ENCODE data around the gene DUSP19. TPM values are rescaled to one million over a fixed set of nuclear protein-coding genes. Genes with fewer than 3 reads are reported as not detected.

DUSP19 gene
- under 1 TPM; 0.40 to 0.55 TPM for polyA plus RNA-seq

- 0 to 2% methylated on average over 20 of the region's 20 CpGs for WGBS, 2 donors
- no peaks in the 10 kb centered on the region for H3K4me1 ChIP-seq (ENCODE audit: control insufficient read depth in 2 of 2, insufficient read depth in 2 of 2, low read length in 1 of 2)
Measured at GRCh38 chr2:183078464-183079138, at the start of gene DUSP19. DUSP19 (plus strand) TSS chr2:183078747; CDS start chr2:183078934, 187 bp downstream.

GRCh38 chr2:183029219-183029618, 49.3 kb upstream of the DUSP19 start:
- H3K27ac ChIP-seq (ENCODE audit: low read depth in 2 of 2, low read length in 1 of 2) = no peak overlapping the region
- H3K4me3 ChIP-seq (ENCODE audit: low read depth in 1 of 2, low read length in 2 of 2) = no peak overlapping the region
- H3K36me3 ChIP-seq (ENCODE audit: control insufficient read depth in 2 of 2, insufficient read depth in 2 of 2, low read length in 1 of 2) = no peaks in the 10 kb centered on the region
- H3K27me3 ChIP-seq (ENCODE audit: control insufficient read depth in 1 of 2, insufficient read depth in 2 of 2, low read length in 2 of 2) = no peaks in the 10 kb centered on the region
- H3K9me3 ChIP-seq (ENCODE audit: control insufficient read depth in 2 of 2, insufficient read depth in 1 of 2, low read depth in 1 of 2, low read length in 1 of 2) = no peaks in the 10 kb centered on the region
- WGBS, 2 donors = 92 to 96% methylated on average over 2 of the region's 2 CpGs
- peaks cover 0 to 3% of the 10 kb centered on the region in 2 donors for H3K4me1 ChIP-seq (ENCODE audit: control insufficient read depth in 2 of 2, insufficient read depth in 2 of 2, low read length in 1 of 2)

More at GRCh38 chr2:183078464-183079138, at the start of gene DUSP19:
- peak within 1 kb of the TSS; percentile 50 to 79 for H3K4me3 ChIP-seq (ENCODE audit: low read depth in 1 of 2, low read length in 2 of 2)
- no peaks in the 10 kb centered on the region for H3K9me3 ChIP-seq (ENCODE audit: control insufficient read depth in 2 of 2, insufficient read depth in 1 of 2, low read depth in 1 of 2, low read length in 1 of 2)
- H3K27me3 ChIP-seq (ENCODE audit: control insufficient read depth in 1 of 2, insufficient read depth in 2 of 2, low read length in 2 of 2) = no peaks in the 10 kb centered on the region
- H3K36me3 ChIP-seq (ENCODE audit: control insufficient read depth in 2 of 2, insufficient read depth in 2 of 2, low read length in 1 of 2) = no peaks in the 10 kb centered on the region
- H3K27ac ChIP-seq (ENCODE audit: low read depth in 2 of 2, low read length in 1 of 2) = peak within 1 kb of the TSS; percentile 81 to 87

- WGBS, 2 donors = 77 to 81% methylated on average over 4 of the region's 4 CpGs
- H3K4me1 ChIP-seq (ENCODE audit: control insufficient read depth in 2 of 2, insufficient read depth in 2 of 2, low read length in 1 of 2) = peaks cover 0 to 3% of the 10 kb centered on the region in 2 donors
Measured at GRCh38 chr2:183031911-183032794, 46.4 kb upstream of the DUSP19 start.

GRCh38 chr2:183033951-183034350, 44.6 kb upstream of the DUSP19 start:
- WGBS, 2 donors = 60 to 67% methylated on average over 1 of the region's 1 CpG
- H3K27ac ChIP-seq (ENCODE audit: low read depth in 2 of 2, low read length in 1 of 2) = no peak overlapping the region
- no peaks in the 10 kb centered on the region for H3K36me3 ChIP-seq (ENCODE audit: control insufficient read depth in 2 of 2, insufficient read depth in 2 of 2, low read length in 1 of 2)
- peaks cover 0 to 3% of the 10 kb centered on the region in 2 donors for H3K4me1 ChIP-seq (ENCODE audit: control insufficient read depth in 2 of 2, insufficient read depth in 2 of 2, low read length in 1 of 2)
- H3K4me3 ChIP-seq (ENCODE audit: low read depth in 1 of 2, low read length in 2 of 2) = no peak overlapping the region
- H3K9me3 ChIP-seq (ENCODE audit: control insufficient read depth in 2 of 2, insufficient read depth in 1 of 2, low read depth in 1 of 2, low read length in 1 of 2) = no peaks in the 10 kb centered on the region
- H3K27me3 ChIP-seq (ENCODE audit: control insufficient read depth in 1 of 2, insufficient read depth in 2 of 2, low read length in 2 of 2) = no peaks in the 10 kb centered on the region

More at GRCh38 chr2:183031911-183032794, 46.4 kb upstream of the DUSP19 start:
- Histone ChIP-seq H3K36me3 (ENCODE audit: control insufficient read depth in 2 of 2, insufficient read depth in 2 of 2, low read length in 1 of 2) (no peaks in the 10 kb centered on the region), H3K27me3 (ENCODE audit: control insufficient read depth in 1 of 2, insufficient read depth in 2 of 2, low read length in 2 of 2) (no peaks in the 10 kb centered on the region), H3K9me3 (ENCODE audit: control insufficient read depth in 2 of 2, insufficient read depth in 1 of 2, low read depth in 1 of 2, low read length in 1 of 2) (no peaks in the 10 kb centered on the region), H3K27ac (ENCODE audit: low read depth in 2 of 2, low read length in 1 of 2) (no peak overlapping the region), H3K4me3 (ENCODE audit: low read depth in 1 of 2, low read length in 2 of 2) (no peak overlapping the region)

- Histone ChIP-seq H3K27ac (ENCODE audit: low read depth in 2 of 2, low read length in 1 of 2) (no peak overlapping the region), H3K27me3 (ENCODE audit: control insufficient read depth in 1 of 2, insufficient read depth in 2 of 2, low read length in 2 of 2) (no peaks in the 10 kb centered on the region), H3K36me3 (ENCODE audit: control insufficient read depth in 2 of 2, insufficient read depth in 2 of 2, low read length in 1 of 2) (no peaks in the 10 kb centered on the region), H3K4me1 (ENCODE audit: control insufficient read depth in 2 of 2, insufficient read depth in 2 of 2, low read length in 1 of 2) (peaks cover 0 to 3% of the 10 kb centered on the region in 2 donors), H3K9me3 (ENCODE audit: control insufficient read depth in 2 of 2, insufficient read depth in 1 of 2, low read depth in 1 of 2, low read length in 1 of 2) (no peaks in the 10 kb centered on the region), H3K4me3 (ENCODE audit: low read depth in 1 of 2, low read length in 2 of 2) (no peak overlapping the region)
- WGBS, 2 donors = 95 to 97% methylated on average over 1 of the region's 1 CpG
Measured at GRCh38 chr2:183034806-183035205, 43.7 kb upstream of the DUSP19 start.

GRCh38 chr2:183035298-183035953, 43.1 kb upstream of the DUSP19 start:
- Histone ChIP-seq H3K36me3 (ENCODE audit: control insufficient read depth in 2 of 2, insufficient read depth in 2 of 2, low read length in 1 of 2) (no peaks in the 10 kb centered on the region), H3K4me3 (ENCODE audit: low read depth in 1 of 2, low read length in 2 of 2) (peak overlapping the region in 1 of 2 donors; percentile 85), H3K27ac (ENCODE audit: low read depth in 2 of 2, low read length in 1 of 2) (no peak overlapping the region), H3K27me3 (ENCODE audit: control insufficient read depth in 1 of 2, insufficient read depth in 2 of 2, low read length in 2 of 2) (no peaks in the 10 kb centered on the region), H3K4me1 (ENCODE audit: control insufficient read depth in 2 of 2, insufficient read depth in 2 of 2, low read length in 1 of 2) (peaks cover 0 to 3% of the 10 kb centered on the region in 2 donors), H3K9me3 (ENCODE audit: control insufficient read depth in 2 of 2, insufficient read depth in 1 of 2, low read depth in 1 of 2, low read length in 1 of 2) (no peaks in the 10 kb centered on the region)
- 41 to 46% methylated on average over 2 of the region's 2 CpGs for WGBS, 2 donors

GRCh38 chr2:183035954-183036669, 42.4 kb upstream of the DUSP19 start:
- Histone ChIP-seq H3K9me3 (ENCODE audit: control insufficient read depth in 2 of 2, insufficient read depth in 1 of 2, low read depth in 1 of 2, low read length in 1 of 2) (no peaks in the 10 kb centered on the region), H3K4me3 (ENCODE audit: low read depth in 1 of 2, low read length in 2 of 2) (peak overlapping the region in 1 of 2 donors; percentile 85), H3K4me1 (ENCODE audit: control insufficient read depth in 2 of 2, insufficient read depth in 2 of 2, low read length in 1 of 2) (peaks cover 0 to 3% of the 10 kb centered on the region in 2 donors), H3K36me3 (ENCODE audit: control insufficient read depth in 2 of 2, insufficient read depth in 2 of 2, low read length in 1 of 2) (no peaks in the 10 kb centered on the region), H3K27ac (ENCODE audit: low read depth in 2 of 2, low read length in 1 of 2) (no peak overlapping the region), H3K27me3 (ENCODE audit: control insufficient read depth in 1 of 2, insufficient read depth in 2 of 2, low read length in 2 of 2) (no peaks in the 10 kb centered on the region)
- 16 to 19% methylated on average over 2 of the region's 2 CpGs for WGBS, 2 donors

GRCh38 chr2:183037074-183037552, 41.4 kb upstream of the DUSP19 start:
- Histone ChIP-seq H3K36me3 (ENCODE audit: control insufficient read depth in 2 of 2, insufficient read depth in 2 of 2, low read length in 1 of 2) (no peaks in the 10 kb centered on the region), H3K27me3 (ENCODE audit: control insufficient read depth in 1 of 2, insufficient read depth in 2 of 2, low read length in 2 of 2) (no peaks in the 10 kb centered on the region), H3K4me3 (ENCODE audit: low read depth in 1 of 2, low read length in 2 of 2) (peak overlapping the region; percentile 85 to 99), H3K27ac (ENCODE audit: low read depth in 2 of 2, low read length in 1 of 2) (peak overlapping the region; percentile 97 to 99), H3K9me3 (ENCODE audit: control insufficient read depth in 2 of 2, insufficient read depth in 1 of 2, low read depth in 1 of 2, low read length in 1 of 2) (no peaks in the 10 kb centered on the region), H3K4me1 (ENCODE audit: control insufficient read depth in 2 of 2, insufficient read depth in 2 of 2, low read length in 1 of 2) (peaks cover 0 to 3% of the 10 kb centered on the region in 2 donors)
- 4 to 5% methylated on average over 4 of the region's 4 CpGs for WGBS, 2 donors

All from esophagus (tissue), 2 donors.